ENCODE results near the gene ERICH6B. TPM values are rescaled to one million over a fixed set of nuclear protein-coding genes. Genes with fewer than 3 reads are reported as not detected.
"Not testable (repeated sequence)": the region's sequence is repeated elsewhere in the genome, so short reads cannot be mapped to it uniquely, and the experiment has no call there.

ERICH6B gene
- total RNA-seq (2014; rRNA removed; shearing (Covaris generic)) = not detected in 2 replicates

GRCh38 chr13:45615501-45616101 is at the start of gene ERICH6B:
ERICH6B (minus strand) TSS chr13:45615739; CDS start chr13:45597005, 18,734 bp downstream.
- peak; percentile 39 for DNase-seq (ENCODE audit: low read depth)

GRCh38 chr13:45662903-45663302 is 47.4 kb upstream of the ERICH6B start:
- not testable (repeated sequence) for DNase-seq (ENCODE audit: low read depth)

- DNase-seq (ENCODE audit: low read depth) = no peak
These were observed 46.6 kb upstream of the ERICH6B start for GRCh38 chr13:45662162-45662561.

- not testable (repeated sequence) for DNase-seq (ENCODE audit: low read depth)
These were observed 44.9 kb upstream of the ERICH6B start for GRCh38 chr13:45660458-45660857.

GRCh38 chr13:45659536-45659935 is 44.0 kb upstream of the ERICH6B start:
- no peak for DNase-seq (ENCODE audit: low read depth)

GRCh38 chr13:45658586-45659235 is 43.2 kb upstream of the ERICH6B start:
- peak; percentile 10 for DNase-seq (ENCODE audit: low read depth)

DNA sequence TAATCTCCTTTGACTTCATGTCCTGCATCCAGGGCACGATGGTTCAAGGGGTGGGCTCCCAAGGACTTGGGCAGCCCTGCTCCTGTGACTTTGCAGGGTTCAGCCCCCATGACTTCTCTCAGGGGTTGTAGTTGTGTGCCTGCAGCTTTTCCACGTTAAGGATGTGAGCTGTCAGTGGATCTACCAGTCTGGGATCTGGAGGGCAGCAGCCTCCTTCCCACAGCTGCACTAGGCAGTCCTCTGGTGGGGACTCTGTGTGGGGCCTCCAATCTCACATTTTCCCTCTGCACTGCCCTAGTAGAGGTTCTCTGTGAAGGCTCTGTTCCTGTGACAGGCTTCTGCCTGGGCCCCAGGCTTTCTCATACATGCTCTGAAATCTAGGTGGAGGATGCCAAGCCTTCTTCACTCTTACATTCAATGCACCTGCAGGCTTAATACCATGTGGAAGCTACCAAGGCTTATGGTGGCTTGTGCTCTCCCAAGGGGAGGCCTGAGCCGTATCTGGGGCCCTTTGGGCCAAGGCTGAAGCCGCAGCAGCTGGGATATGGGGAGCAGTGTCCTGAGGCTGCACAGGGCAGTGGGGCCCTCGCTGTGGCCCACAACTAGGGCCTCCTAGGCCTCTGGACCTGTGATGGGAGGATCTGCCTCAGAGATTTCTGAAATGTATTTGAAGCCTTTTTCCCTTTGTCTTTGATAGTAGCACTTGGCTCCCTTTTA is 39.3 kb upstream of the ERICH6B start:
- no peak for DNase-seq (ENCODE audit: low read depth)

- DNase-seq (ENCODE audit: low read depth) = not testable (repeated sequence)
These were observed 29.7 kb upstream of the ERICH6B start for GRCh38 chr13:45645263-45645662.

- not testable (repeated sequence) for DNase-seq (ENCODE audit: low read depth)
These were observed 26.6 kb upstream of the ERICH6B start for GRCh38 chr13:45642159-45642558.

DNA sequence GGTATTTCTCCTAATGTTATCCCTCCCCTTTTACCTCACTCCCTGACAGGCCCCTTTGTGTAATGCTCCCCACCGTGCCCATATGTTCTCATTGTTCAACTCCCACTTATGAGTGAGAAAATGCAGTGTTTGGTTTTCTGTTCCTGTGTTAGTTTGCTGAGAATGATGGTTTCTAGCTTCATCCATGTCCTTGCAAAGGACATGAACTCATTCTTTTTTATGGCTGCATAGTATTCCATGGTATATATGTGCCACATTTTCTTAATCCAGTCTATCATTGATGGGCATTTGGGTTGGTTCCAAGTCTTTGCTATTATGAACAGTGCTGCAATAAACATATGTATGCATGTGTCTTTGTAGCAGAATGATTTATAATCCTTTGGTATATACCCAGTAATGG is 19.8 kb upstream of the ERICH6B start:
- not testable (repeated sequence) for DNase-seq (ENCODE audit: low read depth)

- peak; percentile 36 for DNase-seq (ENCODE audit: low read depth)
These were observed 15.3 kb upstream of the ERICH6B start for GRCh38 chr13:45630791-45631190.

GRCh38 chr13:45629940-45630339 is 14.4 kb upstream of the ERICH6B start:
- no peak for DNase-seq (ENCODE audit: low read depth)

- no peak for DNase-seq (ENCODE audit: low read depth)
These were observed 12.6 kb upstream of the ERICH6B start for GRCh38 chr13:45628094-45628493.

GRCh38 chr13:45627656-45628055 is 12.1 kb upstream of the ERICH6B start:
- DNase-seq (ENCODE audit: low read depth) = no peak

DNA sequence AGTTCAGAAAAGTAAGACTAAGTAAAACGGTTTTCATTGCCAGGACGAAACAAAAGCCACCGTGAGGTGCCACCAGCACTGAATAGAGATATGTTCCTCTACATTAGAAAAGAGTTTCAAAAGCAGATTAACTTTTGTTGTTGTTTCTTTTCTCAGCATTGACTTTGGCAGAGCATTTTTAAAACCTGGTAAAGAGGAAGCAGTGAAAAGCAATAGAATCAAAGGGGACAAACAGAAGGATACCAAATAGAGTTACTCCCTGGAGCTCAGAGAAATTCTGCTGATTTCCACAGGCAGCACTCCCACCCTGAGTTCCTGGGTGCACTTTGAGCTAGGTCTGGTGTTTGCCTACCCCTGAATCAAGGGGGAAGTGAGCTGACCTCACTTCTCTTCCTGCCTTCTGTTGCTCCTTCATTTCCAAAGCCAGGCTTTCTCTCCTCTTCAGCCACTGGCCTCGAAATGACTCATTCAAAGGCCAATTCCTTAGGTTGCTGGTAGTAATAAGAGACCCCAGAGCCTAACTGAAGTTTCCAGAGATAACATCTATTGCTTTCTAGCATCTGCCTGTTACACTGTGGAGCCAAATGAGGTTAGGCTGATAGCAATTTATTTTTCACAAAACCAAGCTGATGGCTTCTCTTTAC is 11.3 kb upstream of the ERICH6B start:
- peak; percentile 31 for DNase-seq (ENCODE audit: low read depth)

- DNase-seq (ENCODE audit: low read depth) = peak; percentile 4
These were observed 8.1 kb upstream of the ERICH6B start for GRCh38 chr13:45623516-45624090.

DNA sequence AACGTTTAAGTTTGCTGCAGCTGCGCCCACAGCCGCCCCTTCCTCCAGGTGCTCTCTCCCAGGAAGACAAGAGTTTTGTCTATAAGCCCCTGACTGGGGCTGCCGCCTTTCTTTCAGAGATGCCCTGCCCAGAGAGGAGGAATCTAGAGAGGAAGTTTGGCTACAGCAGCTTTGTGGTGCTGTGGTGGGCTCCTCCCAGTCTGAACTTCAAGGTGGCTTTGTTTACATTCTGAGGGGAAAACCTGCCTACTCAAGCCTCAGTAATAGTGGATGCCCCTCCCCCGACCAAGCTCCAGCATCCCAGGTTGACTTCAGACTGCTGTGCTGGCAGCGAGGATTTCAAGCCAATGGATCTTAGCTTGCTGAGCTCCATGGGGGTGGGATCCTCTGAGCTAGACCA is 6.4 kb upstream of the ERICH6B start:
- no peak for DNase-seq (ENCODE audit: low read depth)

GRCh38 chr13:45607931-45608330 is 7.6 kb downstream of the ERICH6B start:
- no peak for DNase-seq (ENCODE audit: low read depth)

DNA sequence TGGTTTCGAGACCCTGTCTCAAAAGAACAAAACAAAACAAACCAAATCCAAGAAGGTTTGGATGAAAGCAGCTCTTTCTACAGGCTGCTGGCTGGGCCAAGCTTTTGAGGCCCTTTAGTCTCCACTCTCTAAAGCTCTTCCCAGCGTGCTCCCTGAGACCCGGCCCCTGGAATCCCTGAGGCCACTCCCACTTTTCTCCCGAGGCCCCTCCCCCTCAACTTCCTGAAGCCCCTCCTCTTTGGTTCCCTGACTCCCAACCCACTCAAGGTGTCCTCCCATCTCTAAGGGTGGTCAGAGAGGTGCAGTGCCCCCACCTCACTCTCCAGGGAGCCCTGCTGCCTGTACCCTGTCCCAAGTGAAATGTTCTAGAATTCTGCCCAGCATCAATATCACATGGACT is 10.6 kb downstream of the ERICH6B start:
- DNase-seq (ENCODE audit: low read depth) = no peak

DNA sequence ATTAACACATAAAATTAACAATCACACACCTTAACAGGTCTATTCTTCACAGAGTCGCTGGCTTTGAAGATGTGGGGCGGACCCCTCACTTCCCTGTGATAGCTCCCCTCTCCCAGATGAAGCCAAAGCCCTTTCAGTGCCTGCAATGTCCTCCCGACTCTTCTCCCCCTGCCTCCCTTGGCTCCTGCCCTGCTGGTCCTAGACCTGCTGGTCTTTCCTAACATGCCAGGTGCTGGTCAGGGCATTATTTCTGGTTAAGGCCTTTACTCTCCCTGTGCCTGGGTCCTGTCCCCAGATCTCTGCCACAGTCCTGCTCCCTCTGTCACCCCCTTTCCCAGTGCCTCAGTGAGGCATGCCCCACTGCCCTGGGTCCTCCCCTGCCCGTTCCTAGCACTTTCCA is 12.2 kb downstream of the ERICH6B start:
- DNase-seq (ENCODE audit: low read depth) = no peak

DNA sequence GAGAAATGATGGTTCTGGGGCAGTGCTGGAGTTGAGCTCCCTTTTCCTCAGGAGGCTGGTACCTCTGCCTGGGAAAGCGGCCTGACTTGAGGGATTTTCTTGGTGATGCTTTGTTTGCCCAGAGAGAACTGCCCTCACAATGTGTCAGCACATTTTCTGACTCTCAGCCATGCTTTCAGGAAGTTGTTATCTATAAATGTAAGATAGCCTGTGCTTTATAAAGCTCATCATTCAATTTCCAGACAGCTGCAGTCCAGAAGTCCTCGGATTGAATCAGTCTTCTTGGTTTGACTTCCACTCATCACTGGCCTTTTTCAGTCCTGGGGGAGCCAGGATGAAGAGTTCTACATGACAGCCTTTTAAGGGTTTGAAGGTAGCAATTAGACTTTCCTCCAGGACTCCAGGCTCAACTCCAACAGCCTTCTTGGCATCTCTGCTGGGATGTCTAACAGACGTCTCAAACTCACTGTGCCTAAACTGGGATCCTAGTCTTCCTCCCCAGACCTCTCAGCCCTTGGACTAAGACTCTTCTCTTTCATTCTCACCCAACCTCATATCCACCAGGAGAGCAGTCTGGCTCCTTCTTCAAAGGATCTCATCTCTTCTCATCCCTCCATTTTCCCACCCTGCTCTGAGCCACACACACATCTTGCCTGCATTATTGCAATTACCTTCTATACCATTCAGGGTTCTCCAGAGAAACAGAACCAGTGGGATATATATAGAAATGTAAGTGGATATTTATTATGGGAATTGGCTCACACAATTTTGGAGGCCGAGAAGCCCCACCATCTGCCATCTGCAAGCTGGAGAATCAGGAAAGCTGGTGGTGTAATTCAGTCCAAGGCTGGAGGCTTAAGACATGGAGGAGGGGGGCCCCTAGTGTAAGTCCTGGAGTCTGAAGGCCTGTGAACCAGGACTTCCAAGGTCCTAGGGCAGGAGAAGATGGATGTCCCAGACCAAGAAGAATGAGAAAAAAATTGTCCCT is 13.1 kb downstream of the ERICH6B start:
- DNase-seq (ENCODE audit: low read depth) = no peak
